Upper lobe of right lung (tissue), 1 donor: Measurements from ENCODE around the gene GRIA1. TPM values are rescaled to one million over a fixed set of nuclear protein-coding genes. Genes with fewer than 3 reads are reported as not detected.

Experiments
- ATAC-seq: fragments of 200-7000 bp; cut with Tn5 transposase; one replicate; pipeline ENCODE4 v1.9.1; 2020; ENCODE audit warnings: mild to moderate bottlenecking, moderate library complexity
- DNase-seq: peaks from one replicate; pipeline ENCODE4 v3.0.0-alpha.2; 2020
- H3K27ac ChIP-seq: fragments of 200-600 bp; one replicate; pipeline ENCODE4 v1.8.0; 2022
- H3K27me3 ChIP-seq: fragments of 200-600 bp; one replicate; pipeline ENCODE4 v1.8.0; 2022; ENCODE audit warnings: mild to moderate bottlenecking
- H3K36me3 ChIP-seq: fragments of 200-600 bp; one replicate; pipeline ENCODE4 v1.8.0; 2022
- H3K4me1 ChIP-seq: fragments of 200-600 bp; one replicate; pipeline ENCODE4 v1.8.0; 2022
- H3K4me3 ChIP-seq: fragments of 200-600 bp; one replicate; pipeline ENCODE4 v1.8.0; 2022; ENCODE audit warnings: mild to moderate bottlenecking
- H3K9me3 ChIP-seq: fragments of 200-600 bp; one replicate; pipeline ENCODE4 v1.8.0; 2022
- intact Hi-C: fragments of 100-400 bp; cut with DNase I; formaldehyde crosslinking; loops from one replicate; pipeline ENCODE4 v1.11.0; 2022
- total RNA-seq: library from RNA; stranded (reverse); fragmentation: NEBNext Ultra II Directional; extraction: Animal tissue kit (Norgen Biotek cat#: 25700); gene quantifications from one replicate; pipeline ENCODE4 v1.2.1, GENCODE V29; 2021
- TF ChIP-seq, protein P1 (sequence below): fragments of 200-600 bp; IDR thresholded peaks from one replicate; pipeline ENCODE4 v1.8.0; 2022; ENCODE audit warnings: antibody characterized with exemption
- donor health status: DM: no; HTN: yes; CAD: no; lungs with severe emphysema.

The GRIA1 gene
- total RNA-seq, 1 donor from 2014 or later: 21.9 TPM

DNA sequence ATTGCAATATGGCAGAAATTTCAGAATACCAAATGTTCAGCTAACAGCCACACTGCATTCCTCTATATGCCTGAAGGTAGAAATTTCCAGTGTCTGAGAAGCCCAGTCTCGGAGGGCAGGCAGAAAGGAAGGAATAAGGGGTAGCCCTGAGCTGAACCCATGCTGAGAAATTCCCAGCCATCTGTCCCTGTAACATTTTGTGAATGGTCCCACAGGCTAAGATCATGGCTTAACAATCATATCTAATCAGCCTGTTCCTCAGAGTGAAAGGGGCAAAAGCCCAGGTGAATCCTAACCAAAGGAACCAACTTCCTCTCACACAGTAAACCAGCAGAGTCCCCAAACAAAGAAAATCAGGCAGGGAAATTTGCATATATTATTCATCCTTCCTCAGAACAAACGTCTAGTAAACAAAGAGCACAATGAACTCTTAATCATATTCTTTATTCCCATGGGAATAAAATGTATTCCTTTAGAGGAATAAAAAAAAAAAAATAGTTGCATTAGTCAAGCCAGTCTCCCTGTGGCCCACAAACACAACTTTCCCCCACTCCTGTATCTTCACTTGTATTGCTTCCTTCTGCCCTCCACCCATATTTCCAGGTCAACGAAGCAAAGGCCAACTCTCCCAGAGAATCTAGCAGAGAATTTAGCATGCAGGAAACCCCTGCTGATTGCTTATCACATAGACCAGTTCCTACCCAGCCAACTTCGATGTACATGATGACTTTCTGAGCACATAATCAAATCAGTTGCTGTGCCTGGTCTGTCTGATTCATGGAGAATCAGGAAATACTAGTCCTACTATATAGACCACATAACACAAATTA is 290.6 kb downstream of the GRIA1 start:
- Histone ChIP-seq H3K27me3 (no peaks in the 10 kb centered on the region), H3K4me1 (no peaks in the 10 kb centered on the region), H3K36me3 (no peaks in the 10 kb centered on the region), H3K4me3 (no peak overlapping the region), H3K9me3 (no peaks in the 10 kb centered on the region), H3K27ac (no peak overlapping the region)
- TF ChIP-seq, protein P1, sequence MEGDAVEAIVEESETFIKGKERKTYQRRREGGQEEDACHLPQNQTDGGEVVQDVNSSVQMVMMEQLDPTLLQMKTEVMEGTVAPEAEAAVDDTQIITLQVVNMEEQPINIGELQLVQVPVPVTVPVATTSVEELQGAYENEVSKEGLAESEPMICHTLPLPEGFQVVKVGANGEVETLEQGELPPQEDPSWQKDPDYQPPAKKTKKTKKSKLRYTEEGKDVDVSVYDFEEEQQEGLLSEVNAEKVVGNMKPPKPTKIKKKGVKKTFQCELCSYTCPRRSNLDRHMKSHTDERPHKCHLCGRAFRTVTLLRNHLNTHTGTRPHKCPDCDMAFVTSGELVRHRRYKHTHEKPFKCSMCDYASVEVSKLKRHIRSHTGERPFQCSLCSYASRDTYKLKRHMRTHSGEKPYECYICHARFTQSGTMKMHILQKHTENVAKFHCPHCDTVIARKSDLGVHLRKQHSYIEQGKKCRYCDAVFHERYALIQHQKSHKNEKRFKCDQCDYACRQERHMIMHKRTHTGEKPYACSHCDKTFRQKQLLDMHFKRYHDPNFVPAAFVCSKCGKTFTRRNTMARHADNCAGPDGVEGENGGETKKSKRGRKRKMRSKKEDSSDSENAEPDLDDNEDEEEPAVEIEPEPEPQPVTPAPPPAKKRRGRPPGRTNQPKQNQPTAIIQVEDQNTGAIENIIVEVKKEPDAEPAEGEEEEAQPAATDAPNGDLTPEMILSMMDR: no peak
- ATAC-seq (no peak), DNase-seq (no peak)
- intact Hi-C loops: no loop called here

DNA sequence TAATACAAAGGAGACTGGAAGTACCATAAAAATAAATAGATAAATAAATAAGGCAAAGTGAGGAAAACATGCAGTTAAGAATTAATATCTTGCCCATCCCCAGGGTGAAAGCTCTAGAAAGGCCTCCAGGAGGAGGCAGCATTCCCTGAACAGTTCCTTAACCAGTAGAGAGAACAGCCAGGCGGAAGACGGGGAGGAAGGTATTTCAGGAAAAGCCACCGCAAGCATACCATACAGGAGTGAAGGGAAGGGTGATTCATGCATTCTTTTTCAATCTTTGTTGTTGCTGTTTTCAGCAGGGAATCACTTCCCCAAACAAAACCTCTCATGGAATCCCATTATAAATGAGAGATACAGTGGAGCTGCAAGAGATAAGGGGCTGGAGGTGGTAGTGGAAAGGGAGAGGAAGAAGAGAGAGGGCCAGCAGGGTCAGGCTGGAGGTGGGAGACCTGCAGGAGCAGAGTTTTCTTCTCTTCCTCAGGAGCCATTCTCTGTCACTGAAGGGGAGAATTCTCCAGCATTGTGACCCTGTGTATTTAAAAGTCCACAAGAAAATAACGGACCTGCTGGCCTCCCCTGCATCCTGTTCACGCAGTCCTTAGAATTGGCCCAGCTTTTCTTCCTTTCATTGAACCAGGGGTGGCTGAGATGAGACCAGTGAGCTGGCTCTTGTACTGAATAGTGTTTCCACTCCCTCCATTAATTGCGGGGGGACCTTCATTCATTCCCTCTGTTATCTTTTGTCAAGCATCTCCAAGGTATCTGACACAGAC is 292.3 kb downstream of the GRIA1 start:
- DNase-seq (no peak), ATAC-seq (no peak)
- TF ChIP-seq, protein P1: no peak
- Histone ChIP-seq H3K27ac (no peak overlapping the region), H3K4me1 (no peaks in the 10 kb centered on the region), H3K9me3 (no peaks in the 10 kb centered on the region), H3K27me3 (no peaks in the 10 kb centered on the region), H3K36me3 (no peaks in the 10 kb centered on the region), H3K4me3 (no peak overlapping the region)
- intact Hi-C loops: no loop called here

DNA sequence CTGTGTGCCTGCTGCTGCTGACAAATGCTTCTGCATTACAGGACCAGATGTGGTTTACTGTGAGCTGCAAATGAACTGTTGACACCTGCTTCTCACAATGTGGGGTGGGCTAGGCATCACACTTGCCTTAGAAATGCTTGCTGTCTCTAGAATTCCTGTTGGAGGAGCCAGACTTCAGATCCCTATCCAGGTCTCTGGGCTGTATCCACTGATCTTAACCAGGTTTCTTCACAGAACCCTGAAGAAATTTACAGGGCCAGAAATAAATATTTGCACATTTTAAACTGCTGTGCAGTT is 292.8 kb downstream of the GRIA1 start:
- ATAC-seq (no peak), DNase-seq (no peak)
- TF ChIP-seq, protein P1: no peak
- H3K9me3 ChIP-seq: no peaks in the 10 kb centered on the region
- no peaks in the 10 kb centered on the region for H3K27me3 ChIP-seq
- H3K4me3 ChIP-seq: no peak overlapping the region
- intact Hi-C loops: no loop called here
- H3K27ac ChIP-seq: no peak overlapping the region
- no peaks in the 10 kb centered on the region for H3K36me3 ChIP-seq
- no peaks in the 10 kb centered on the region for H3K4me1 ChIP-seq

DNA sequence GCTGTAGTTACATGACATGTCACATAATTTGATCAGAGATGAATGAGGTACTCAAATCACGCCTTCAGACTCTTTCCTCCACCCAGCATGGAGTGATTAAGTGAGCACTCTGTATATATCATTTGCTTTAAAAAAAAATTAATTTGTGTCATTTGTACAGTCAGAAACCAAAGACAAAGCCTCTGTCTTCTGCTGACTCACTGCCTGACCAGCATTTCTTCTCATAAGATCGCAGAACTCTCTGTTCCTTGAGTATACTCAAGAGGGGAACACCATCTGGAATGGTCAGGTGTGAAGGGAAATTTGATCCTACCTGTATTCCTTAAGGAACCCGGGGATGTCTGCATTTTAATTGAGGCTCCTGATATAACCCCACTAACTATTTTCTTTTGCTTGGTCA is 293.8 kb downstream of the GRIA1 start:
- DNase-seq (no peak), ATAC-seq (no peak)
- no peak overlapping the region for H3K27ac ChIP-seq
- no peak overlapping the region for H3K4me3 ChIP-seq
- H3K9me3 ChIP-seq: no peaks in the 10 kb centered on the region
- intact Hi-C loops: no loop called here
- TF ChIP-seq, protein P1: no peak
- H3K27me3 ChIP-seq: no peaks in the 10 kb centered on the region
- no peaks in the 10 kb centered on the region for H3K36me3 ChIP-seq
- no peaks in the 10 kb centered on the region for H3K4me1 ChIP-seq

DNA sequence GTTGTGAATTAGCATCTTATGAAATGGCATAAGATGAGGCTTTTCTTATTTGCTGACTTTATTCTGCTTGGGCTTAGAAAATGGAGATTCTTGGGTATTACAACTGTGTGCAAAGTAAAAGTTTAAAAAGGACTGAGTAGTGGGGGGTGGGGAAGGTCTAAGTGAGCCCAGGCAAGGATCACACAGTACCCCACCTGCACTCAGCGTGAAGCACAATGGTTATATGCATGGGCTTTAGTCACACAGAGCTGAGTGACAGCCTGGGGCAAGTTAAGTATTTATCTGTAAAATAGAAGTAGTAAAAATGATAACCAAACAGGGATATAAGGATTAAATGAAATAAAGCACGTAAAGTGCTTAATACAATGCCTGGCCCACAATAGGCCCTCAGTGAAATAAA is 300.9 kb downstream of the GRIA1 start:
- H3K4me1 ChIP-seq: no peaks in the 10 kb centered on the region
- no peaks in the 10 kb centered on the region for H3K9me3 ChIP-seq
- ATAC-seq (no peak), DNase-seq (no peak)
- intact Hi-C loops: no loop called here
- H3K4me3 ChIP-seq: no peak overlapping the region
- no peak overlapping the region for H3K27ac ChIP-seq
- H3K36me3 ChIP-seq: no peaks in the 10 kb centered on the region
- TF ChIP-seq, protein P1: no peak
- no peaks in the 10 kb centered on the region for H3K27me3 ChIP-seq
